Activated T-cell treated with anti-CD3 and anti-CD28 coated beads for 24 hours (primary cell): ENCODE data around the gene FAM20A.
"Not testable (repeated sequence)": the region's sequence is repeated elsewhere in the genome, so short reads cannot be mapped to it uniquely, and the experiment has no call there.

Experiments
- DNase-seq: peaks from one replicate; pipeline ENCODE4 v3.0.0-alpha.2; 2020; ENCODE audit warnings: low read depth

FAM20A gene

GRCh38 chr17:68588362-68588761 lies 12.8 kb downstream of the FAM20A start:
- no peak for DNase-seq

- DNase-seq: no peak
These were observed 13.3 kb downstream of the FAM20A start for GRCh38 chr17:68587847-68588246.

DNA sequence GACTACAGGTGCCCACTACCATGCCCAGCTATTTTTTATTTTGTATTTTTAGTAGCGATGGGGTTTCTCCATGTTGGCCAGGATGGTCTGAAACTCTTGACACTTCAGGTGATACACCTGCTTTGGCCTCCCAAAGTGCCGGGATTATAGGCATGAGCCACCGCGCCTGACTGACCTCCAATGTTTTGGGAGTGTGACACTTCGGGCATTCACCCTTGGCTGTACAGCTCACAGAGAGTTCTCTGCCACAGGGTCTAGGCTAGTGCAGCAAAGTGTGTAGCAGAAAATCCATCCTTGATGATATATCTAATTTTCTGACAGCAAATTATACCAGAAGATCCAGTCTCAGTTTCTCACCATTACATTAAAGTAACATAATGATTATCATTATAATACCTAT lies 14.1 kb downstream of the FAM20A start:
- no peak for DNase-seq

GRCh38 chr17:68585643-68586042 lies 15.5 kb downstream of the FAM20A start:
- no peak for DNase-seq

DNA sequence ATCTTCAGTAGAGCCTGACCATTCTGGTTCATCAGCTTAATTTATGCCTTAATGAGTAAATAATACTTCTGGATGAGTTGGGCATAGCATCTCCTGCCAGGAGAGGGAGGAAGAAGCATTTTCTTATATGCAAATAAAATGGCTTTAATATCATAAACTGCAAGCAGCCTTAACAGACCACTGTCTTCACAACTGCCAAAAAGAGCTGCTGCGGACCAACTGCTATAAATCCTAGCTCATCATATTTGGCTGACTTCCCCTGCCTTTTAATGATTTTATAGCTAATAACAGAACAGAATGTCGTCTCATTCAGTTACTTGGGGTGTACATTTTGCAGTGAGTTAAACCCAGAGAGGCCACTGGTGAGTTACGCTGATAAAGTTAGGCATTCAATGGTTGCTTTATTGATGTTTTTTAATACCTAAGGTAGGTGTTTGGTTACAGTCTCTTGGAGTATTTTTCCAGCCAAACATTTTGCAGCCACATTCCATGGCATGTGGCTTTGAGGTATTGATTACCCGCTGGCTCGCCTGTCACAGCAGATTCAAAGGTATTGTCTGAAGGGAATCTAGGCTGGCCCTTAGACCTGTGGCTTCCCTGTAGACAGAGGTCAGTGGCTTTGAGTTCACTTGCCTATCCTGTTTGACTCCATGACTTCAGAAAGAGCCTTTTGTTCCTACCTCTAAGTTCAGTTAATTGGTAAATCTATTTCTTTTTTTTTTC lies 16.4 kb downstream of the FAM20A start:
- DNase-seq: no peak

- DNase-seq: not testable (repeated sequence)
These were observed 18.3 kb downstream of the FAM20A start for GRCh38 chr17:68582867-68583266.

DNA sequence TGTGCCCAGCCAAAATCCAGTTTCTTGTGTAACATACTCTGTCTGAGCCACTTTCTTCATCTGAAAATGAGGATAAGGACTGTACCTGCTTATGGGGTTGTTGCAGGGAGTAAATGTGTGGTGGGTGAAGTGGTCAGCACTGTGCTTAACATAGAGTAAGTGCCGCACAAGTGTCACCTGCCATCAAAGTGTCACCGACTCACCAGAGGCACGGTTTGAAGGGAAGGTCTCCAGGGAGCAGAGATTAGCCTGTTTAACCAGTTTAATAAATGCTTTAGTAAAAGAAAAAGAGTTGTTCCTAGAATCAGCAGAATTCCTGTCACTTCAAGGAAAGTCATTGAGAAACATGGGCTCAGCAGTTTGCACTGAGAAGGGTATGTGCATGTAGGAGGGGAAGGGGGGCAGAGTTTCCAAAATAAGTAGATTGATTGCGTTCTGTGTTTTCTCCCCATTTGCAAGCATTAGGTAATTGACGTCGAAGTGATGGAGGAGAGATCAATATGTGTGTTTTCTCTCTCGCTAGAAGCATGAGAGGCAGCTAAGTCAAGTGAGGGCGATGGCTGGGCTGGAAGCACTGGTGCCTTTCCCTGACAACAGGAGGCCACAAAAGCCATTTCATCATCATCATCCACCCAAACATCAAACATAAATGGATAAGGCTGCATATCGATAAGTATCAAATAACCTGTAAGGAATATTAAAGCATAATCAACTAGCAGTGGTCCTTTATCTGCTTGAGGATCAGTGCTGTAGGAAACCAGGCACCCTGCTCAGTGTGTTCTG lies 19.1 kb downstream of the FAM20A start:
- no peak for DNase-seq

DNA sequence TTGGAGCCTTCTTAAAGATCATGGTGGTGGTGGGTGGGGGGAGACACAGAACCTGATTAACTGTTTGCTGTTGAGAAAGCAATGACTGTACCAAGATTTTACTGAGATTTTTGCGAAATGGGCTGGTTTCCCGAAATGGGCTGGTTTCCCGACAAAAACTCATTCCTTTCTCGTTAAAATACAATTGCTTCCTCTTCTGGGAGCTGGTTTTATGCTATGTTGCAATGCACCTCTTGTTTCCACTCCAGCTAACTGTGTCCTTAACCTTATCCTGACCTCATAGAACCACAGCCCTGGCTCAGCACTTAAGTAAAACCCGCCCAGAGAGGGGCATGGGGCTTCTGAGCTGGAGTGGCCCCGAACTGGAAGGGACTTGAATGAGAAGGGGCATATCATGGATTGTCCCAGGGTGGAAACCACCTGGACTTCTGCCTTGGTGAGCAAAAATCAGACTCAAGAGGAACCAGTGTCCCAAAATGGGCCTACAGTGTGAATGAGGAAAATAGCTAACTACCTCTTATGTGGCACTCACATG lies 20.9 kb downstream of the FAM20A start:
- DNase-seq: no peak

DNA sequence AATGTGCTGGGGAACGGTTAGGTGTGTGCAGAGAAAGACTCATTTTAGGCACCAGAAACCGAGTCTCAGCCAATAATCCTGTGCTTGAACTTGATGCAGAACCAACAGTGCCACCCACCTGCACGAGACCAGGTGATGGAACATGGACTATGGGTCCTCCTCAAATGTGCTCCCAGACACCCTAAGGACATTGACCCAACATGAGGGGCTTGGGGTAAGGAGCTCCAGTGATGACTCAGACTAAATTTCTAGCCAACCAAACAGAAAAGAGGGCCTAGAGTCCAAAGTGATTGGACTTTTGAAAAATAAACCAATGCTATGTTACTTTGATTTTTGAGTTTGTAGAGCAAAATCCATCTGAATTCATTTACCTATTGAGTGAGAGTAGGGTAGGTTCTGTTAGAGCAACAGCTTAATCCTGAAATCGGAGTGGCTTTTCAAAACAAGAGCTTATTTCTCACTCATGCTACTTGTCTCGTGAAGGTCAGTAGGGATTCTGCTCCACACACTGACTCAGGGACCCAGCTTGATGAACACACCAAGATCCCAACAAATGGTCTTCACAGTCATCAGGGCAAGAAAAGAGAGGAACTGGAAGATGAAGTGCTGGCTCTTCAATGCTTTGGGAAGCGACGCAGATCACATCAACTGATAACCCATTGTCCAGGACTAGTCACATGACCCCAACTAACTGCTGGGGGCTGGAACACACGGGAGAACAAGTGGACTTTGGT lies 21.8 kb downstream of the FAM20A start:
- no peak for DNase-seq

DNA sequence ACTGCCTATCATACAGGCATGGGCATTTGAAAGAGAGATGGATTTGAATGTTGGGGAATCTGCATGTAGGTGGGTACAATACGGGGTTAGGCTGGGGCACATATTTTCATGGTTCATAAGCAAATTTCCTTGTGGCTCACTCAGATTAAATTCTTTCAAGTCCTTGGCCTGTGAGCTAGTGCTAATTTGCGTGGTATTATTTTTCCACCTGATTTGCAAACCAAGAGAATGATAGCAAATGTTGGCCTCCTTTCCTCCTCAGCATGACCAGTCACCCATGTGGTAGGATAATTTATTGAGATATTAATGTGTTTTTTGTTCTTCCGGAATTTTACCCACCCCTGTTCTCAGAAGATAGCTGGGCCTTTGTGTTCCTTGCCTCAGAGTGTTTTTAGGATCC lies 22.9 kb downstream of the FAM20A start:
- DNase-seq: no peak

- DNase-seq: no peak
These were observed 23.7 kb downstream of the FAM20A start for GRCh38 chr17:68577497-68577821.

GRCh38 chr17:68576811-68577496 lies 24.2 kb downstream of the FAM20A start:
- no peak for DNase-seq

DNA sequence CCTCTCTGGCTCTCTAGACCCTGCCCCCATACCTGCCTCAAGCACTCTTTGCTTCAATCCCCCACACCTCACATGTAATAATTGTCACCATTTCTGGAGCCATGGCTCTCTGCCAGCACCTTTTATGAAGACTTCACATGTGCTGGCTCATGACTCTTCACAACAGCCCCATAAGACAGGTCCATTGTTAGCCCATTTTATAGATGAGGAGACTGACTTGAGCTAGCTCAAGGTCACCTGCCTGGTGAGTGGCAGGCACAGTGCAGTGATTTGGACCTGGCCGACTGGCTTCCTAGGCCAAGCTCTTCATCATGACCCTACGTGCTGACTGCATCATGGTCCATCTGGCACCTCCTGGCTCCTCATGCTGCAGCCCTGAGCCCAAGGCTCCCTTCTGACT lies 25.0 kb downstream of the FAM20A start:
- no peak for DNase-seq

- no peak for DNase-seq
These were observed 27.8 kb downstream of the FAM20A start for GRCh38 chr17:68573338-68573737.

DNA sequence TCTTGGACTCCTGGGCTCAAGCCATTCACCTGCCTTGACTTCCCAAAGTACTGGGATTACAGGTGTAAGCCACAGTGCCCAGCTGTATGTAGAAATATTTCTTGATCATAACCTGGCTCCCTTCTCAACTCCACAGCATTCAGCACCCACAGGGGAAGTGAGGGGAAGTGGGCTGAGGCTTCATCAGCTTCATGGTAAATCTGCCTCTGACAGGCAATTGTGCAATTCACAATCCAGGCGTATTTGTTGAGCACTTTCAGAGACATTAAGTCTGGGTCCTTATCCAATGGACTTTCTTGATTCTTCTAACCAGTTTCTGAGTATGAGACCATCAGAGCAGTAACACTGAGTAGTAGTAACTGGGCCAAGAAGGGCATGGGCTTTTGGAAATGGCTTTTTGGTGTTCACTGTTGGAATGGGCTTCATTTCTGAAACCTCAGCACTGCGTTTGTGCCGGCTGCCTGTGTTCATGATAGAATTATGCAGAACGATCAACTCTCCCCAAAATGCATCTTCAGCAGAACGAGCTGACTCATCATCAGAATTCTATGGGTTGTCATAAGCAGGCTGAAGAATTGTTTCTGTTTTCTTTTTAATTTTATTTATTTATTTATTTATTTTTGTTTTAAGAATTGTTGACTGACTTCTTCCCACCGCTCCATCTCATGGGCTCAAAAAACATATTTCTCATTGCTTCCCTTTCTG lies 28.9 kb downstream of the FAM20A start:
- no peak for DNase-seq

- no peak for DNase-seq
These were observed 30.6 kb downstream of the FAM20A start for GRCh38 chr17:68570526-68570925.

- DNase-seq: no peak
These were observed 31.8 kb downstream of the FAM20A start for GRCh38 chr17:68569346-68569745.

- DNase-seq: no peak
These were observed 32.6 kb downstream of the FAM20A start for GRCh38 chr17:68568581-68568980.

- DNase-seq: no peak
These were observed 33.6 kb downstream of the FAM20A start for GRCh38 chr17:68567581-68567980.

DNA sequence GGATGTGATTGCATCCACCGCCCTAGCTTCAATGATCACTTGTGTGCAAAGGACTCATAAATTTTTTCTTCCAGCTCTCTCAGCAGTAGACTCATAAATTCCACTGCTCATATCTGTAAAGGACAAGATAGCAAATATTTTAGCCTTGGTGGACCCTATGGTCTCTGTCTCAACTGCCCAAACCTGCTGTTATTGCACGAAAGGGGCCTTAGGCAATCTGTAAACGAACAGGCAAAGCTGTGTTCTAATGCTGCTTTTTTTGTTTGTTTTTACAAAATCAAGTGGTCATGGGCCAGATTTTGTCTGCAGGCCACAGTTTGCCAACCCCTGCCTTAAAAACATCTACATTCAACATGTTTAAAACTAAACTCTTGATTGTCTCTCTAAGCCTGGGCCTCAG lies 34.1 kb downstream of the FAM20A start:
- no peak for DNase-seq

GRCh38 chr17:68566442-68566738 lies 34.8 kb downstream of the FAM20A start:
- no peak for DNase-seq
